GM23248 (cell line): ENCODE data around the gene PEX7. TPM values are rescaled to one million over a fixed set of nuclear protein-coding genes. Genes with fewer than 3 reads are reported as not detected.
A peak's percentile ranks its signal among the peaks of the same experiment; 100 is the strongest.
"Not testable (repeated sequence)": the region's sequence is repeated elsewhere in the genome, so short reads cannot be mapped to it uniquely, and the experiment has no call there.

Experiments used
- DNase-seq: peaks from one replicate; pipeline ENCODE4 v3.0.0-alpha.2; 2015
- H2AFZ ChIP-seq: fragments of 200-600 bp; sonication (generic); 2 replicates; pipeline ENCODE4 v1.6.1; 2016; ENCODE audit warnings: antibody characterized with exemption
- H3F3A ChIP-seq: fragments of 200-600 bp; sonication (generic); 2 replicates; pipeline ENCODE4 v1.6.1; 2016; ENCODE audit warnings: mild to moderate bottlenecking, antibody characterized with exemption, mixed run types; ENCODE audit not compliant: insufficient read depth
- H3K27ac ChIP-seq: fragments of 200-600 bp; sonication (generic); 2 replicates; pipeline ENCODE4 v1.5.1; 2016; ENCODE audit warnings: mild to moderate bottlenecking
- H3K27me3 ChIP-seq: fragments of 200-600 bp; sonication (generic); replicated peaks from 2 replicates; pipeline ENCODE4 v1.6.1; 2016; ENCODE audit warnings: mild to moderate bottlenecking; ENCODE audit not compliant: insufficient read depth
- H3K36me3 ChIP-seq: fragments of 200-600 bp; sonication (generic); 2 replicates; pipeline ENCODE4 v1.6.1; 2016; ENCODE audit warnings: low read depth, mild to moderate bottlenecking
- H3K4me1 ChIP-seq: fragments of 200-600 bp; sonication (generic); 2 replicates; pipeline ENCODE4 v1.6.1; 2016; ENCODE audit warnings: mild to moderate bottlenecking; ENCODE audit not compliant: insufficient read depth
- H3K4me2 ChIP-seq: fragments of 200-600 bp; sonication (generic); one replicate; pipeline ENCODE4 v1.6.1; 2016; ENCODE audit warnings: mild to moderate bottlenecking; ENCODE audit not compliant: unreplicated experiment
- H3K4me3 ChIP-seq: fragments of 200-600 bp; sonication (generic); 2 replicates; pipeline ENCODE4 v1.5.1; 2016; ENCODE audit warnings: mild to moderate bottlenecking
- H3K79me2 ChIP-seq: fragments of 200-600 bp; sonication (generic); 2 replicates; pipeline ENCODE4 v1.6.1; 2016; ENCODE audit warnings: mild to moderate bottlenecking; ENCODE audit not compliant: insufficient read depth
- H3K9ac ChIP-seq: fragments of 200-600 bp; sonication (generic); 2 replicates; pipeline ENCODE4 v1.6.1; 2016; ENCODE audit warnings: mild to moderate bottlenecking
- H3K9me2 ChIP-seq: fragments of 200-600 bp; sonication (generic); 2 replicates; pipeline ENCODE4 v1.6.1; 2016; ENCODE audit warnings: mixed run types, mild to moderate bottlenecking, moderate library complexity; ENCODE audit not compliant: insufficient read depth
- H3K9me3 ChIP-seq: fragments of 200-600 bp; sonication (generic); one replicate; pipeline ENCODE4 v1.6.1; 2017; ENCODE audit warnings: low read depth
- H4K20me1 ChIP-seq: fragments of 200-600 bp; sonication (generic); 2 replicates; pipeline ENCODE4 v1.6.0; 2016; ENCODE audit not compliant: insufficient read depth
- EZH2 ChIP-seq: fragments of 200-600 bp; sonication (generic); IDR thresholded peaks from 2 replicates; pipeline ENCODE4 v1.6.1; 2018; ENCODE audit warnings: antibody characterized with exemption, mild to moderate bottlenecking; ENCODE audit not compliant: insufficient read depth, poor library complexity, severe bottlenecking
- EZH2phosphoT487 ChIP-seq: fragments of 200-600 bp; sonication (generic); IDR thresholded peaks from 2 replicates; pipeline ENCODE4 v1.6.1; 2018; ENCODE audit warnings: antibody characterized with exemption, moderate library complexity, mild to moderate bottlenecking, low read depth; ENCODE audit not compliant: insufficient read depth
- WGBS, 2 experiments: methylation state at CpG; one replicate each; pipeline ENCODE4 v1.1.6; 2015 to 2017; ENCODE audit warnings: low lambda C conversion rate in 2 of 2, low coverage in 1 of 2; ENCODE audit errors: missing lambda C conversion rate in 2 of 2; 5-methylcytosine and 5-hydroxymethylcytosine counted together
- in situ Hi-C: fragments of 300-500 bp; cut with MboI; formaldehyde crosslinking; loops from 2 replicates; pipeline ENCODE4 v1.15.0; 2020
- polyA plus RNA-seq: library from polyadenylated mRNA; unstranded; fragments of >200 nt; fragmentation: Nextera tagmentation; extraction: Ambion mirVana; gene quantifications from 2 replicates; pipeline ENCODE4 v1.2.1, GENCODE V29; 2016
- total RNA-seq: library from RNA; depleted of rRNA; stranded (reverse); fragments of >200 nt; shearing (Covaris generic); gene quantifications from 2 replicates; pipeline ENCODE4 v1.2.3, GENCODE V29; 2014

Gene PEX7
- total and polyA plus RNA-seq, 2 experiments from 2014 or later = 9.4 to 11.0 TPM

DNA sequence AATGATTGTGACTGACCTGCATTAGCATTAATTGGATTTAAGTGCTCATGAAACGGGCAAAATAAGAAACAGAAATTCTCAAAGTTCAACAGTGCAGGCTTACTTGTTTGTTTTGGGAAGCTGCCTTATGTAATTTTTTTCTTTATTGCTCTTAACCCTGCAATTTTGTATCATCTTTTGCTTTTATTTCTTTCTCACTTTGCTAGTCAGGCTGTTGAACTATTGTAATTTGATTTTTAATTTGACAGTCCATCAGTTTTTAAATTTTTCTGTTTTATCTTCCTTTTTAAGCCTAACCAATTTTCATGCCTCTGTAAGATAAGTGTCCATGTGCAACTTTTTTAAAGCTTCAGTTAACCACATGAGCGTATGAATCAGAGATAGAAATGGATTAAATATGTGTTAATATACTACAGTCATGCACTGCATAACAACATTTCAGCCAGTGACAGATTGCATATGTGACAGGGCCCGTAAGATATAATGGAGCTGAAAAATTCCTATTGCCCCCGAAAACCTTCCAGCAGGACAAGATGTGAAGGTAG is 44.6 kb downstream of the PEX7 start:
- Histone ChIP-seq H3F3A (no peaks in the 10 kb centered on the region), H3K4me2 (no peak overlapping the region), H3K27me3 (no peaks in the 10 kb centered on the region), H3K4me1 (no peaks in the 10 kb centered on the region), H3K79me2 (no peaks in the 10 kb centered on the region), H3K27ac (no peak overlapping the region), H2AFZ (no peak overlapping the region), H3K9me3 (no peaks in the 10 kb centered on the region), H3K4me3 (no peak overlapping the region), H4K20me1 (no peaks in the 10 kb centered on the region), H3K9ac (no peak overlapping the region), H3K36me3 (no peaks in the 10 kb centered on the region; the same call in 1 of the 2 replicates), H3K9me2 (no peaks in the 10 kb centered on the region)
- WGBS, 2 experiments = 78 to 87% methylated on average over 4 of the region's 4 CpGs
- peak; percentile 29 for DNase-seq
- in situ Hi-C loops = no loop called here
- TF ChIP-seq EZH2 (no peak), EZH2phosphoT487 (no peak)

- Histone ChIP-seq H3K9me2 (no peaks in the 10 kb centered on the region), H4K20me1 (no peaks in the 10 kb centered on the region), H3K9ac (no peak overlapping the region), H3K4me3 (no peak overlapping the region), H3K4me2 (no peak overlapping the region), H3K4me1 (no peaks in the 10 kb centered on the region), H2AFZ (no peak overlapping the region), H3K9me3 (no peaks in the 10 kb centered on the region), H3K27ac (no peak overlapping the region), H3K27me3 (no peaks in the 10 kb centered on the region), H3K36me3 (peaks cover 17% of the 10 kb centered on the region), H3K79me2 (no peaks in the 10 kb centered on the region), H3F3A (no peaks in the 10 kb centered on the region)
- TF ChIP-seq EZH2 (no peak), EZH2phosphoT487 (no peak)
- no peak for DNase-seq
- 53 to 59% methylated on average over 2 of the region's 2 CpGs for WGBS, 2 experiments
- in situ Hi-C loops = no loop called here
These were observed 47.1 kb downstream of the PEX7 start for GRCh38 chr6:136869451-136869850.

DNA sequence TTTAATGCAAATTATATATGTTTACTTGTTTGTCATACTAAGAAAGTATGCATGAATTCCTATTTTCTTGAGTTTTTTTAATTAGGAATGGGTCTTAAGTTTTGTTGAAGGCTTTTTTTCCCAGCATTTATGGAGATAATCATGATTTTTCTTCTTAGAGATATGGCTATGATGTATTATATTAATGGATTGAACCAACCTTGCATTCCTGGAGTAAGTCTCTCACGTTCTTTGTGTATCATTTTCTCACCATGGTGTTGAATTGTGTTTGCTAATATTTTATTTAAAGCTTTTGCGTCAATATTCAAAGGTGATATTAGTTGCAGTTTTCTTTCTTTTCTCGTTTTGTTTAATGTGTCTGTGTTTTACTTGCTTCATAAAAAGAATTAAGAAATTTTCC is 51.4 kb downstream of the PEX7 start:
- Histone ChIP-seq H3F3A (no peaks in the 10 kb centered on the region), H3K27ac (no peak overlapping the region), H2AFZ (no peak overlapping the region), H4K20me1 (no peaks in the 10 kb centered on the region), H3K9me2 (no peaks in the 10 kb centered on the region), H3K27me3 (no peaks in the 10 kb centered on the region), H3K79me2 (no peaks in the 10 kb centered on the region), H3K36me3 (peaks cover 17% of the 10 kb centered on the region), H3K9ac (no peak overlapping the region), H3K9me3 (no peaks in the 10 kb centered on the region), H3K4me1 (no peaks in the 10 kb centered on the region), H3K4me2 (no peak overlapping the region), H3K4me3 (no peak overlapping the region)
- DNase-seq = peak; percentile 43
- in situ Hi-C loops = no loop called here
- no peak for TF ChIP-seq EZH2phosphoT487
- no peak for TF ChIP-seq EZH2
- 79 to 90% methylated on average over 3 of the region's 3 CpGs for WGBS, 2 experiments

- in situ Hi-C loops, DNase-seq, H4K20me1 ChIP-seq, H3K9ac ChIP-seq, H3K9me2 ChIP-seq, H3K79me2 ChIP-seq, H3K4me3 ChIP-seq, H2AFZ ChIP-seq, H3F3A ChIP-seq, H3K4me1 ChIP-seq, H3K27ac ChIP-seq, H3K9me3 ChIP-seq, H3K4me2 ChIP-seq, H3K27me3 ChIP-seq: not testable (repeated sequence)
- peaks cover 17% of the 10 kb centered on the region for H3K36me3 ChIP-seq
- WGBS, 2 experiments = 97 to 98% methylated on average over 4 of the region's 4 CpGs
These were observed 54.1 kb downstream of the PEX7 start for GRCh38 chr6:136876469-136876868.
